ENCODE results near the gene EXOC2. TPM values are rescaled to one million over a fixed set of nuclear protein-coding genes. Genes with fewer than 3 reads are reported as not detected.

Gene EXOC2
- total RNA-seq, 2 experiments from 2014 or later, result 34.5 to 34.9 TPM

GRCh38 chr6:454148-454991 is 238.6 kb downstream of the EXOC2 start:
- no peak overlapping the region for H3K27ac Mint-ChIP-seq
- DNase-seq (no peak), ATAC-seq (no peak)
- H3K9me3 Mint-ChIP-seq (ENCODE audit: insufficient read depth), result peaks cover 3% of the 10 kb centered on the region
- peaks cover 18% of the 10 kb centered on the region for H3K4me1 Mint-ChIP-seq (ENCODE audit: low read depth)
- POLR2A ChIA-PET, result interaction anchor here (0.8 to 1.3 kb wide), 3 partner anchors 12 to 55 kb away, joined by 3 to 4 read pairs (median 3); no protein-coding TSS in a partner anchor
- no peak overlapping the region for H3K4me3 Mint-ChIP-seq
- H3K27me3 Mint-ChIP-seq (ENCODE audit: low read depth), result no peaks in the 10 kb centered on the region
- peaks cover 8% of the 10 kb centered on the region for H3K36me3 Mint-ChIP-seq (ENCODE audit: low read depth)
- CTCF ChIA-PET, result interaction anchor here (1.0 to 1.8 kb wide), 2 partner anchors 9 to 21 kb away, joined by 3 to 5 read pairs; no protein-coding TSS in a partner anchor

- no peak for DNase-seq
- H3K9me3 Mint-ChIP-seq (ENCODE audit: insufficient read depth), result no peaks in the 10 kb centered on the region
- H3K27me3 Mint-ChIP-seq (ENCODE audit: low read depth), result no peaks in the 10 kb centered on the region
- ChIA-PET POLR2A (interaction anchor here (1.0 kb wide), 1 partner anchor 61 kb away, joined by 4 read pairs; the partner anchor contains the start of gene IRF4), CTCF (no interaction called here)
- peaks cover 25% of the 10 kb centered on the region for H3K4me1 Mint-ChIP-seq (ENCODE audit: low read depth)
- no peak overlapping the region for H3K27ac Mint-ChIP-seq
- ATAC-seq, result no peak
- no peak overlapping the region for H3K4me3 Mint-ChIP-seq
- peaks cover 2% of the 10 kb centered on the region for H3K36me3 Mint-ChIP-seq (ENCODE audit: low read depth)
Observed at GRCh38 chr6:453152-453551, 239.8 kb downstream of the EXOC2 start.

GRCh38 chr6:452301-453067 is 240.5 kb downstream of the EXOC2 start:
- ATAC-seq (no peak), DNase-seq (no peak)
- POLR2A ChIA-PET, result interaction anchor here (1.0 kb wide), 1 partner anchor 61 kb away, joined by 4 read pairs; the partner anchor contains the start of gene IRF4
- H3K27me3 Mint-ChIP-seq (ENCODE audit: low read depth), result no peaks in the 10 kb centered on the region
- no peak overlapping the region for H3K4me3 Mint-ChIP-seq
- no peaks in the 10 kb centered on the region for H3K9me3 Mint-ChIP-seq (ENCODE audit: insufficient read depth)
- H3K27ac Mint-ChIP-seq, result no peak overlapping the region
- CTCF ChIA-PET, result interaction anchor here (0.7 kb wide), 1 partner anchor 19 kb away, joined by 3 read pairs; no protein-coding TSS in a partner anchor
- no peaks in the 10 kb centered on the region for H3K36me3 Mint-ChIP-seq (ENCODE audit: low read depth)
- H3K4me1 Mint-ChIP-seq (ENCODE audit: low read depth), result peaks cover 31% of the 10 kb centered on the region

- H3K36me3 Mint-ChIP-seq (ENCODE audit: low read depth), result no peaks in the 10 kb centered on the region
- DNase-seq (no peak), ATAC-seq (no peak)
- H3K27me3 Mint-ChIP-seq (ENCODE audit: low read depth), result no peaks in the 10 kb centered on the region
- H3K4me3 Mint-ChIP-seq, result no peak overlapping the region
- no peak overlapping the region for H3K27ac Mint-ChIP-seq
- H3K4me1 Mint-ChIP-seq (ENCODE audit: low read depth), result peaks cover 36% of the 10 kb centered on the region
- CTCF ChIA-PET, result no interaction called here
- no peaks in the 10 kb centered on the region for H3K9me3 Mint-ChIP-seq (ENCODE audit: insufficient read depth)
- POLR2A ChIA-PET, result no interaction called here
Observed at GRCh38 chr6:451847-452246, 241.1 kb downstream of the EXOC2 start.

- Mint-ChIP-seq H3K27ac (no peak overlapping the region), H3K4me1 (ENCODE audit: low read depth) (peaks cover 42% of the 10 kb centered on the region), H3K9me3 (ENCODE audit: insufficient read depth) (no peaks in the 10 kb centered on the region), H3K4me3 (no peak overlapping the region), H3K36me3 (ENCODE audit: low read depth) (no peaks in the 10 kb centered on the region), H3K27me3 (ENCODE audit: low read depth) (no peaks in the 10 kb centered on the region)
- CTCF ChIA-PET, result interaction anchor here (1.4 kb wide), 1 partner anchor 39 kb away, joined by 4 read pairs; no protein-coding TSS in a partner anchor
- POLR2A ChIA-PET, result no interaction called here
- DNase-seq (no peak), ATAC-seq (no peak)
Observed at GRCh38 chr6:451336-451735, 241.6 kb downstream of the EXOC2 start.

- ChIA-PET CTCF (interaction anchor here (1.1 to 1.4 kb wide), 3 partner anchors 11 to 40 kb away, joined by 4 read pairs; no protein-coding TSS in a partner anchor), POLR2A (interaction anchor here (0.6 to 1.1 kb wide), 2 partner anchors 18 to 24 kb away, joined by 3 to 4 read pairs; no protein-coding TSS in a partner anchor)
- ATAC-seq (no peak), DNase-seq (no peak)
- no peaks in the 10 kb centered on the region for H3K36me3 Mint-ChIP-seq (ENCODE audit: low read depth)
- no peak overlapping the region for H3K4me3 Mint-ChIP-seq
- H3K27me3 Mint-ChIP-seq (ENCODE audit: low read depth), result no peaks in the 10 kb centered on the region
- no peak overlapping the region for H3K27ac Mint-ChIP-seq
- H3K9me3 Mint-ChIP-seq (ENCODE audit: insufficient read depth), result no peaks in the 10 kb centered on the region
- peaks cover 47% of the 10 kb centered on the region for H3K4me1 Mint-ChIP-seq (ENCODE audit: low read depth)
Observed at GRCh38 chr6:449486-450419, 243.2 kb downstream of the EXOC2 start.

GRCh38 chr6:449057-449430 is 243.9 kb downstream of the EXOC2 start:
- Mint-ChIP-seq H3K27ac (no peak overlapping the region), H3K4me3 (no peak overlapping the region), H3K4me1 (ENCODE audit: low read depth) (peaks cover 49% of the 10 kb centered on the region), H3K9me3 (ENCODE audit: insufficient read depth) (no peaks in the 10 kb centered on the region), H3K27me3 (ENCODE audit: low read depth) (no peaks in the 10 kb centered on the region), H3K36me3 (ENCODE audit: low read depth) (no peaks in the 10 kb centered on the region)
- ChIA-PET POLR2A (interaction anchor here (0.6 to 1.1 kb wide), 2 partner anchors 17 to 24 kb away, joined by 3 to 4 read pairs; no protein-coding TSS in a partner anchor), CTCF (no interaction called here)
- DNase-seq (no peak), ATAC-seq (no peak)

- Mint-ChIP-seq H3K4me1 (ENCODE audit: low read depth) (peaks cover 55% of the 10 kb centered on the region), H3K27me3 (ENCODE audit: low read depth) (no peaks in the 10 kb centered on the region), H3K9me3 (ENCODE audit: insufficient read depth) (no peaks in the 10 kb centered on the region), H3K4me3 (peak overlapping the region; percentile 25), H3K36me3 (ENCODE audit: low read depth) (no peaks in the 10 kb centered on the region), H3K27ac (peak overlapping the region; percentile 93)
- ChIA-PET CTCF (no interaction called here), POLR2A (no interaction called here)
- DNase-seq (no peak), ATAC-seq (no peak)
Observed at GRCh38 chr6:448296-449056, 244.5 kb downstream of the EXOC2 start.

- Mint-ChIP-seq H3K4me1 (ENCODE audit: low read depth) (peaks cover 55% of the 10 kb centered on the region), H3K27ac (peak overlapping the region; percentile 93), H3K9me3 (ENCODE audit: insufficient read depth) (no peaks in the 10 kb centered on the region), H3K36me3 (ENCODE audit: low read depth) (no peaks in the 10 kb centered on the region), H3K27me3 (ENCODE audit: low read depth) (no peaks in the 10 kb centered on the region), H3K4me3 (peak overlapping the region; percentile 52)
- ATAC-seq (no peak), DNase-seq (peak; percentile 51)
- ChIA-PET POLR2A (interaction anchor here (1.0 to 4.6 kb wide), 8 partner anchors 16 to 63 kb away, joined by 3 to 70 read pairs (median 12); partner anchors contain the start of gene IRF4), CTCF (interaction anchor here (0.9 to 3.3 kb wide), 12 partner anchors 12 to 137 kb away, joined by 3 to 25 read pairs (median 6); no protein-coding TSS in a partner anchor)
Observed at GRCh38 chr6:447381-448165, 245.4 kb downstream of the EXOC2 start.

Measured in activated CD8-positive, alpha-beta T cell treated with anti-CD3 and anti-CD28 coated beads, Interleukin-2, amount 10 ng/mL, durations not matched to agents 7 days and 5 days (primary cell).